Measurements from ENCODE around the gene IQCC. TPM values are rescaled to one million over a fixed set of nuclear protein-coding genes. Genes with fewer than 3 reads are reported as not detected.
A peak's percentile ranks its signal among the peaks of the same experiment; 100 is the strongest.
"Not testable (repeated sequence)": the region's sequence is repeated elsewhere in the genome, so short reads cannot be mapped to it uniquely, and the experiment has no call there.

The IQCC gene
- 4.3 and 4.7 TPM in 2 replicates for total RNA-seq (ENCODE audit: low replicate concordance)
- long read RNA-seq, transcript IQCC-201 (5 exons, 2,027 nt) = major isoform, 10 of 15 reads
- long read RNA-seq, partial matches to known transcripts = 4 of 15 reads
- long read RNA-seq, other reads (novel, unspliced or antisense) = 0 of 15 reads

GRCh38 chr1:32205401-32206370 lies at the start of gene IQCC:
Gene IQCC, plus strand, starts transcription at chr1:32205671. Its CDS starts 11 bp downstream, at chr1:32205682.
- no peaks in the 10 kb centered on the region for H3K36me3 Mint-ChIP-seq
- no peaks in the 10 kb centered on the region for H3K9me3 Mint-ChIP-seq
- H3K27me3 Mint-ChIP-seq = no peaks in the 10 kb centered on the region
- peak within 1 kb of the TSS; percentile 92 for H3K4me3 Mint-ChIP-seq
- peaks cover 22% of the 10 kb centered on the region for H3K4me1 Mint-ChIP-seq (ENCODE audit: unreplicated experiment)
- peak; percentile 89 for DNase-seq (ENCODE audit: extremely low spot score, unreplicated experiment)
- peak within 1 kb of the TSS; percentile 83 for H3K27ac Mint-ChIP-seq
- TF ChIP-seq, protein P1, sequence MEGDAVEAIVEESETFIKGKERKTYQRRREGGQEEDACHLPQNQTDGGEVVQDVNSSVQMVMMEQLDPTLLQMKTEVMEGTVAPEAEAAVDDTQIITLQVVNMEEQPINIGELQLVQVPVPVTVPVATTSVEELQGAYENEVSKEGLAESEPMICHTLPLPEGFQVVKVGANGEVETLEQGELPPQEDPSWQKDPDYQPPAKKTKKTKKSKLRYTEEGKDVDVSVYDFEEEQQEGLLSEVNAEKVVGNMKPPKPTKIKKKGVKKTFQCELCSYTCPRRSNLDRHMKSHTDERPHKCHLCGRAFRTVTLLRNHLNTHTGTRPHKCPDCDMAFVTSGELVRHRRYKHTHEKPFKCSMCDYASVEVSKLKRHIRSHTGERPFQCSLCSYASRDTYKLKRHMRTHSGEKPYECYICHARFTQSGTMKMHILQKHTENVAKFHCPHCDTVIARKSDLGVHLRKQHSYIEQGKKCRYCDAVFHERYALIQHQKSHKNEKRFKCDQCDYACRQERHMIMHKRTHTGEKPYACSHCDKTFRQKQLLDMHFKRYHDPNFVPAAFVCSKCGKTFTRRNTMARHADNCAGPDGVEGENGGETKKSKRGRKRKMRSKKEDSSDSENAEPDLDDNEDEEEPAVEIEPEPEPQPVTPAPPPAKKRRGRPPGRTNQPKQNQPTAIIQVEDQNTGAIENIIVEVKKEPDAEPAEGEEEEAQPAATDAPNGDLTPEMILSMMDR (conservative IDR thresholded peaks at IDR 0.05) = peak; percentile 1

DNA sequence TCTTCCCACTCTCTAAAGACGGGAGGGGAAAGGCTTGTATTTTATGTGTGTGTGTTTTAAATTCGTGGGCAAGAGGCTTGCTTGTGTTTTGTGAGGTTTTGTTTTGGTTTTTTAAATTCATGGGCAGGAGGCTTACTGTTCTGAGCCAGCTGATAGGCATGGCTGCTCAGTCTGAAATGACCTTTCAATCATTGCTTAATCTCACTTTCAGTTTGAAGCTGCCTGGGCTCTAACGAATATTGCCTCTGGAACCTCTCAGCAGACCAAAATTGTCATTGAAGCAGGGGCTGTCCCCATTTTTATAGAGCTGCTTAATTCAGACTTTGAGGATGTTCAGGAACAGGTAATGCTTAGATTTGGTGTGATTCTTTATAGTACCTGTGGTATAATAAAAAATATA lies 46.3 kb upstream of the IQCC start:
- Mint-ChIP-seq H3K36me3 (peaks cover 38% of the 10 kb centered on the region), H3K4me3 (no peak overlapping the region), H3K27ac (no peak overlapping the region)

GRCh38 chr1:32163405-32163804 lies 42.1 kb upstream of the IQCC start:
- no peak for DNase-seq (ENCODE audit: extremely low spot score, unreplicated experiment)
- peaks cover 26% of the 10 kb centered on the region for H3K36me3 Mint-ChIP-seq
- no peaks in the 10 kb centered on the region for H3K4me1 Mint-ChIP-seq (ENCODE audit: unreplicated experiment)
- TF ChIP-seq, protein P1 (conservative IDR thresholded peaks at IDR 0.05) = no peak
- H3K9me3 Mint-ChIP-seq = no peaks in the 10 kb centered on the region
- H3K4me3 Mint-ChIP-seq = no peak overlapping the region
- H3K27ac Mint-ChIP-seq = no peak overlapping the region
- no peaks in the 10 kb centered on the region for H3K27me3 Mint-ChIP-seq

More for the DNA sequence above, 46.3 kb upstream of the IQCC start:
- no peaks in the 10 kb centered on the region for H3K9me3 Mint-ChIP-seq
- no peaks in the 10 kb centered on the region for H3K27me3 Mint-ChIP-seq
- TF ChIP-seq, protein P1 (conservative IDR thresholded peaks at IDR 0.05) = no peak
- DNase-seq (ENCODE audit: extremely low spot score, unreplicated experiment) = no peak
- no peaks in the 10 kb centered on the region for H3K4me1 Mint-ChIP-seq (ENCODE audit: unreplicated experiment)

GRCh38 chr1:32165633-32166032 lies 39.8 kb upstream of the IQCC start:
- not testable (repeated sequence) for H3K4me3 Mint-ChIP-seq; H3K27ac Mint-ChIP-seq; DNase-seq (ENCODE audit: extremely low spot score, unreplicated experiment); H3K27me3 Mint-ChIP-seq; H3K4me1 Mint-ChIP-seq (ENCODE audit: unreplicated experiment); H3K9me3 Mint-ChIP-seq
- peaks cover 31% of the 10 kb centered on the region for H3K36me3 Mint-ChIP-seq

DNA sequence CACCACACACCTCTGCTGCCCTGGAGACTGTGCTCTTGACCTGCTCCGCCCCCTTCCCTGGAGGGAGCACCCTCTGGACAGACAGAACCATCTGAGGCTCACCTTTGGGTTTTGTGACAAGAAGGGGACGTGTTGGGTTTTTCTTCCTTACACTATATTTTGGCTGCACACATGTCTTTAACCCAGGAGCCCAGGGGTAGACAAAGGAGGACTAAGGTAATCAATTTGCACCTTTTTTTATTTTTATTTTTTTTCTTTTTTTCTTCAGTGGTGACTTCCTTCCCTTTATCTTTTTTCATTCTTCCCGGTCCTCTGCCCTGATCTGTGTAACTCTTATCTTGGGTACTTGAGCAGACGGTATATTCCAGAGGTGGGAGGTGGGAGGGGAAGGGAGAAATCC lies 34.5 kb upstream of the IQCC start:
- no peak overlapping the region for H3K4me3 Mint-ChIP-seq
- H3K9me3 Mint-ChIP-seq = no peaks in the 10 kb centered on the region
- DNase-seq (ENCODE audit: extremely low spot score, unreplicated experiment) = no peak
- H3K4me1 Mint-ChIP-seq (ENCODE audit: unreplicated experiment) = no peaks in the 10 kb centered on the region
- H3K27me3 Mint-ChIP-seq = no peaks in the 10 kb centered on the region
- TF ChIP-seq, protein P1 (conservative IDR thresholded peaks at IDR 0.05) = no peak
- peaks cover 24% of the 10 kb centered on the region for H3K36me3 Mint-ChIP-seq
- no peak overlapping the region for H3K27ac Mint-ChIP-seq

All from type B pancreatic cell (in vitro differentiated cells).